MCF 10A (cell line): Measurements from ENCODE around the gene ITGB1BP1. TPM values are rescaled to one million over a fixed set of nuclear protein-coding genes. Genes with fewer than 3 reads are reported as not detected.

Experiments
- BruUV-seq: library from RNA; stranded (reverse); fragments of 400-500 nt; replicated peaks from 2 replicates; lab custom pipeline; 2021; lab: Mats Ljungman, UMichigan
- CTCF ChIA-PET: fragments of 300-600 bp; sonication (Branson Sonifier 250); formaldehyde crosslinking; extraction: SDS; loops from one replicate; lab custom pipeline; 2021; ENCODE audit warnings: antibody characterized with exemption, inconsistent platforms; lab: Yijun Ruan, JAX
- POLR2A ChIA-PET: fragments of 300-600, 350-650 bp; sonication (Branson Sonifier 250); formaldehyde crosslinking; extraction: SDS; loops from one replicate; lab custom pipeline; 2020; ENCODE audit warnings: antibody characterized with exemption, inconsistent platforms; lab: Yijun Ruan, JAX
- DNase-seq: peaks from one replicate; pipeline ENCODE4 v3.0.0-alpha.2; 2018; ENCODE audit not compliant: unreplicated experiment
- H3K27ac Mint-ChIP-seq: one replicate; pipeline ENCODE4 v1.8.0; 2022; ENCODE audit warnings: mild to moderate bottlenecking, low read depth, mixed read lengths; ENCODE audit not compliant: unreplicated experiment
- H3K27me3 Mint-ChIP-seq: one replicate; pipeline ENCODE4 v1.8.0; 2022; ENCODE audit warnings: mixed read lengths; ENCODE audit not compliant: insufficient read depth, unreplicated experiment
- H3K36me3 Mint-ChIP-seq: one replicate; pipeline ENCODE4 v1.8.0; 2022; ENCODE audit warnings: mild to moderate bottlenecking, moderate library complexity, mixed read lengths; ENCODE audit not compliant: insufficient read depth, unreplicated experiment
- H3K4me1 Mint-ChIP-seq: one replicate; pipeline ENCODE4 v1.8.0; 2022; ENCODE audit warnings: mixed read lengths; ENCODE audit not compliant: insufficient read depth, unreplicated experiment
- H3K4me3 Mint-ChIP-seq: one replicate; pipeline ENCODE4 v1.8.0; 2022; ENCODE audit warnings: mild to moderate bottlenecking, moderate library complexity, mixed read lengths; ENCODE audit not compliant: unreplicated experiment
- H3K9me3 Mint-ChIP-seq: one replicate; pipeline ENCODE4 v1.8.0; 2022; ENCODE audit warnings: mixed read lengths; ENCODE audit not compliant: unreplicated experiment
- CTCF ChIP-seq: fragments of 200-600 bp; IDR thresholded peaks from one replicate; pipeline ENCODE4 v1.8.0; 2022; ENCODE audit warnings: antibody characterized with exemption, mild to moderate bottlenecking; ENCODE audit not compliant: unreplicated experiment
- intact Hi-C: fragments of 100-400 bp; cut with micrococcal nuclease; formaldehyde crosslinking; loops from 2 replicates; pipeline ENCODE4 v1.14.1; 2022
- total RNA-seq: library from RNA; stranded (reverse); gene quantifications from 2 replicates; pipeline ENCODE4 v1.2.3, GENCODE V29; 2022

The ITGB1BP1 gene
- total RNA-seq, 1 experiment from 2014 or later, result 125 TPM

GRCh38 chr2:9415516-9416169 lies 7.7 kb downstream of the ITGB1BP1 start:
- ChIA-PET POLR2A (interaction anchor here (0.6 kb wide), 1 partner anchor 7 kb away, joined by 3 read pairs; no protein-coding TSS in a partner anchor), CTCF (no interaction called here)
- peaks cover 75% of the 10 kb centered on the region for H3K36me3 Mint-ChIP-seq
- no peak overlapping the region for H3K27ac Mint-ChIP-seq
- BruUV-seq, result no TSS peak
- H3K4me3 Mint-ChIP-seq, result no peak overlapping the region
- intact Hi-C loops, result no loop called here
- no peaks in the 10 kb centered on the region for H3K27me3 Mint-ChIP-seq
- no peaks in the 10 kb centered on the region for H3K9me3 Mint-ChIP-seq
- H3K4me1 Mint-ChIP-seq, result peaks cover 16% of the 10 kb centered on the region
- DNase-seq, result no peak
- no peak for TF ChIP-seq CTCF

- Mint-ChIP-seq H3K4me3 (no peak overlapping the region), H3K4me1 (peaks cover 17% of the 10 kb centered on the region), H3K36me3 (peaks cover 83% of the 10 kb centered on the region), H3K27me3 (no peaks in the 10 kb centered on the region), H3K27ac (no peak overlapping the region), H3K9me3 (no peaks in the 10 kb centered on the region)
- intact Hi-C loops, result no loop called here
- DNase-seq, result no peak
- no TSS peak for BruUV-seq
- ChIA-PET CTCF (no interaction called here), POLR2A (no interaction called here)
- TF ChIP-seq CTCF, result no peak
Measured at GRCh38 chr2:9412781-9413180, 10.5 kb downstream of the ITGB1BP1 start.

- POLR2A ChIA-PET, result interaction anchor here (1.8 to 2.2 kb wide), 2 partner anchors 12 to 23 kb away, joined by 6 to 8 read pairs; no protein-coding TSS in a partner anchor
- BruUV-seq, result no TSS peak
Measured at GRCh38 chr2:9410108-9410507, 13.2 kb downstream of the ITGB1BP1 start.

More at GRCh38 chr2:9410108-9410507, 13.2 kb downstream of the ITGB1BP1 start:
- no peaks in the 10 kb centered on the region for H3K9me3 Mint-ChIP-seq
- no peak overlapping the region for H3K27ac Mint-ChIP-seq
- no peaks in the 10 kb centered on the region for H3K27me3 Mint-ChIP-seq
- intact Hi-C loops, result no loop called here
- TF ChIP-seq CTCF, result no peak
- DNase-seq, result no peak
- H3K4me1 Mint-ChIP-seq, result peaks cover 9% of the 10 kb centered on the region
- CTCF ChIA-PET, result no interaction called here
- H3K36me3 Mint-ChIP-seq, result peaks cover 77% of the 10 kb centered on the region
- H3K4me3 Mint-ChIP-seq, result no peak overlapping the region
